Immature natural killer cell (primary cell): ENCODE results near the gene MEIOC. TPM values are rescaled to one million over a fixed set of nuclear protein-coding genes. Genes with fewer than 3 reads are reported as not detected.
"Not testable (repeated sequence)": the region's sequence is repeated elsewhere in the genome, so short reads cannot be mapped to it uniquely, and the experiment has no call there.

Source experiments
- DNase-seq, 3 donors: peaks; one replicate each; pipeline ENCODE4 v3.0.0; 2022; ENCODE audit warnings: mixed read lengths in 1 of 3
- H3K27ac Mint-ChIP-seq, 6 donors: one replicate each; pipeline ENCODE4 v1.8.0; 2020; ENCODE audit warnings: mixed read lengths in 6 of 6, mild to moderate bottlenecking in 5 of 6, inconsistent platforms in 4 of 6, moderate library complexity in 3 of 6
- H3K27me3 Mint-ChIP-seq, 3 donors: one replicate each; pipeline ENCODE4 v1.8.0; 2020 to 2021; ENCODE audit warnings: low read depth in 3 of 3, mild to moderate bottlenecking in 3 of 3, mixed read lengths in 3 of 3, moderate library complexity in 3 of 3, inconsistent platforms in 1 of 3
- H3K36me3 Mint-ChIP-seq, 3 donors: one replicate each; pipeline ENCODE4 v1.8.0; 2020; ENCODE audit warnings: mixed read lengths in 3 of 3, inconsistent platforms in 2 of 3, mild to moderate bottlenecking in 2 of 3
- H3K4me1 Mint-ChIP-seq, 2 donors: one replicate each; pipeline ENCODE4 v1.8.0; 2020; ENCODE audit warnings: inconsistent platforms in 2 of 2, mild to moderate bottlenecking in 2 of 2, mixed read lengths in 2 of 2, moderate library complexity in 1 of 2
- H3K4me3 Mint-ChIP-seq, 5 donors: one replicate each; pipeline ENCODE4 v1.8.0; 2020; ENCODE audit warnings: mild to moderate bottlenecking in 5 of 5, mixed read lengths in 5 of 5, inconsistent platforms in 3 of 5, moderate library complexity in 3 of 5
- H3K9me3 Mint-ChIP-seq, 6 donors: one replicate each; pipeline ENCODE4 v1.8.0; 2020; ENCODE audit warnings: mild to moderate bottlenecking in 6 of 6, mixed read lengths in 6 of 6, inconsistent platforms in 4 of 6, moderate library complexity in 3 of 6
- polyA plus RNA-seq, 3 donors: library from polyadenylated mRNA; unstranded; fragments of 300-500 nt; fragmentation: Illumina TruSeq; gene quantifications; one replicate each; pipeline ENCODE4 v1.2.3, GENCODE V29; 2021

Gene MEIOC
- polyA plus RNA-seq, 3 donors from 2014 or later, result 0.08 to 0.57 (median 0.14) TPM

- H3K4me3 Mint-ChIP-seq, H3K4me1 Mint-ChIP-seq, H3K9me3 Mint-ChIP-seq, H3K36me3 Mint-ChIP-seq, H3K27me3 Mint-ChIP-seq, H3K27ac Mint-ChIP-seq, DNase-seq: not testable (repeated sequence)
These were observed 44.0 kb downstream of the MEIOC start for GRCh38 chr17:44700288-44700687.

GRCh38 chr17:44707755-44708400 lies 51.6 kb downstream of the MEIOC start:
- no peak for DNase-seq
- H3K9me3 Mint-ChIP-seq, result no peaks in the 10 kb centered on the region
- no peak overlapping the region for H3K27ac Mint-ChIP-seq
- no peak overlapping the region for H3K4me3 Mint-ChIP-seq
- peaks cover 0 to 8% (median 6%) of the 10 kb centered on the region in 3 donors for H3K27me3 Mint-ChIP-seq
- H3K4me1 Mint-ChIP-seq, result no peaks in the 10 kb centered on the region
- no peaks in the 10 kb centered on the region for H3K36me3 Mint-ChIP-seq

DNA sequence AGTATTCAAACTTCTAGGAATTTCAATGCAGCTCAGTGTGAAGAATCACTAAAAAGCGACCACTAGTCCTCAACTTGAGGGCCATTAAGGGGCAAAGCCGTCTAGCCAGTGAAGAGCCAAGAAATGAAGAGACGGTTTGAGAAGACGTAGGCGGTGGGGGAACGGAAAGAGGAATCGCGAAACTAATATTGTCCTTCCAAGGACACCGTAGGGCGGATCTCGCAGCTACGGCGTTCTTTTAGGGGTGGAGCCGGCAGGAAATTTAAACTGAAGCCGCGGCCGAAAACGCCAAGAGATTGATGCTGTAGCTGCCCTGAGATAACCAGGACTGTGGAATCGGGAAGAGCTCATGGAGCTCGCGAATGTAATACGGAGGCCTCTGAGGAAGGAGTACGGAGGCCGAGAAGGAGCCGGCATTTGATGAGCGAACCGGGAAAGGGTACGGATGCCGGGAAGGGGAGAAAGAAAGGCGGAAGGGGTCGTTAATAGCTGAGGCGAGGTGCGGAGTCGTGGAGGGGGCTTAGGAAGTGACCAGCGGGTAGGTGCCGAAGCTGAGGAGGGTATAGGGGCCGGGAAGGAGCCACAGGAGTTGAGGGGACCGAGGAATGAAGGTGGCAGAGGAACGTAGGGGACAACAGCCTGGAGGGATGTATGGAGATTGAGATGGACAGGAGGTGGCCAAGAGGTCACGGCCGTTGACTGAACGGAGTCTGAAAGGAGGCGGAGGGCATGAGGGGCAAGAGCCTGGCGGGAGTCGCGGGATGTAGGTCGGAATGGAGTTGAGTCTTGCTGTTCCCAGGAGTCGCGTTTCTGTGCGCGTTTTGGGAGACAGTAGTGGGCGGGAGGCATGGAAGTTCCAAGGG lies 52.4 kb downstream of the MEIOC start, which contains the start of gene DBF4B:
Gene DBF4B (plus strand): TSS at position 265 of the 863 bp plus-strand sequence. CDS start 156 bp downstream, at position 421.
- Mint-ChIP-seq H3K36me3 (peaks cover 0 to 1% (median 0%) of the 10 kb centered on the region in 3 donors), H3K4me1 (no peaks in the 10 kb centered on the region), H3K9me3 (no peaks in the 10 kb centered on the region), H3K4me3 (no peak within 1 kb of the TSS), H3K27me3 (peaks cover 0 to 5% (median 4%) of the 10 kb centered on the region in 3 donors), H3K27ac (no peak within 1 kb of the TSS)
- DNase-seq, result peak; percentile 83 to 86 (median 85)

DNA sequence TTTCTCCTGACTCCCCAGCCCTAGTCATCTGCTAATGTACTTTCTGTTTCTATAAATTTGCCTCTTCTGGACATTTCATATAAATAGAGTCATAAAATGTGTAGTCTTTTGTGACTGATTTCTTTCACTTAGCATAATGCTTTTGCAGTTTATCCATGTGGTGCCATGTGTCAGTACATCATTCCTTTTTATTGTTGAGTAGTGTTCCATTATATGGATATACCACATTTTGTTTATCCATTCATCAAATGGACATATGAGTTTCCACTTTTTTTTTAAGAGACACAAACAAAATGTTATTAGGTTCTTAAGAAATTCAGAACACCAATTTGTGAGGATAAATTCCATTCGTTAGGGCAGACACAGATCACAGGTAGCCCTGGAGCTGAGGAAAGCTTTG lies 63.2 kb downstream of the MEIOC start:
- Mint-ChIP-seq H3K9me3 (no peaks in the 10 kb centered on the region), H3K4me3 (no peak overlapping the region), H3K27me3 (no peaks in the 10 kb centered on the region), H3K4me1 (no peaks in the 10 kb centered on the region), H3K36me3 (peaks cover 0 to 6% (median 3%) of the 10 kb centered on the region in 3 donors), H3K27ac (no peak overlapping the region)
- DNase-seq, result no peak

DNA sequence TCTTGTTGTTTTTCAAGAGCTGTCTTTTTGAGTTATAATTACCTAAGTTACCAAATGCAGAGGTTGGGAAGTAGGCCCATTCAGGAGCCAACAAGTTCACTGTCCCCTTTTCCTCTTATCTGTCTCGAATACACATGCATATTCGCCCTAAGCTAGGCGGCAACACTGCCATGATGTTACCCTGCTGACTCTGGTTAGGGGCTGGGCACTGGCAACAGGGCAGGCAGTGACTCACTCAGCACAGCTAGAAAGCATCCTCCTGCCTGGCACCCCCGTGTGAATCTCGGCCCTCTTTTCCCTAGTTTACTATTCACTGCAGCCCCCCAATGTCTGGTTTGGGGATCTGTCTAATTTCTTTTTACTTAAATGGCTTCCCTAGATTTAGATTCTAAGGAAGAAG lies 66.0 kb downstream of the MEIOC start:
- H3K4me3 Mint-ChIP-seq, result no peak overlapping the region
- peaks cover 0 to 9% (median 3%) of the 10 kb centered on the region in 3 donors for H3K36me3 Mint-ChIP-seq
- H3K27ac Mint-ChIP-seq, result no peak overlapping the region
- H3K27me3 Mint-ChIP-seq, result no peaks in the 10 kb centered on the region
- no peaks in the 10 kb centered on the region for H3K4me1 Mint-ChIP-seq
- DNase-seq, result no peak
- no peaks in the 10 kb centered on the region for H3K9me3 Mint-ChIP-seq

Other genes starting within 250 kb of the MEIOC start
- gene GPATCH8, start 153.1 kb upstream of the MEIOC start, polyA plus RNA-seq, result 100 to 1,000 TPM in 1 of 3 donors, 10 to 100 TPM in 2; 15.5 to 101 (median 22.1) TPM
- gene FZD2, start 99.0 kb upstream of the MEIOC start, polyA plus RNA-seq, result 1 to 10 TPM in 1 of 3 donors, under 1 TPM in 2; 0.56 to 3.3 (median 0.97) TPM
- 10 to 100 TPM in 2 of 3 donors, 1 to 10 TPM in 1; 9.7 to 19.6 (median 11.4) TPM for gene CCDC43, start 33.3 kb downstream of the MEIOC start, polyA plus RNA-seq
- 1 to 10 TPM in 1 of 3 donors, under 1 TPM in 1, not detected in 1; 0.52 to 1.1 TPM for gene DBF4B, start 52.2 kb downstream of the MEIOC start, polyA plus RNA-seq
- gene ADAM11, start 102.5 kb downstream of the MEIOC start, polyA plus RNA-seq, result not detected
- not detected for gene GJC1, start 173.8 kb downstream of the MEIOC start, polyA plus RNA-seq
- gene HIGD1B, start 191.4 kb downstream of the MEIOC start, polyA plus RNA-seq, result not detected
- 100 to 1,000 TPM in 2 of 3 donors, 10 to 100 TPM in 1; 76.5 to 109 (median 101) TPM for gene EFTUD2, start 243.0 kb downstream of the MEIOC start, polyA plus RNA-seq